SK-N-SH (cell line): ENCODE results near the gene SLC25A27. TPM values are rescaled to one million over a fixed set of nuclear protein-coding genes. Genes with fewer than 3 reads are reported as not detected.

ENCODE experiments used
- CTCF ChIA-PET: fragments of 300-600, 350-600 bp; formaldehyde crosslinking; extraction: SDS; loops from one replicate; lab custom pipeline; 2021; lab: Yijun Ruan, JAX
- POLR2A ChIA-PET: fragments of 350-600 bp; sonication (Branson Sonifier 250); formaldehyde crosslinking; extraction: SDS; loops from one replicate; lab custom pipeline; 2020; ENCODE audit warnings: antibody characterized with exemption, inconsistent platforms; lab: Yijun Ruan, JAX
- DNase-seq: peaks from one replicate; pipeline ENCODE4 v3.0.0; 2012
- H2AFZ ChIP-seq: fragments of 200-600 bp; sonication (generic); 2 replicates; pipeline ENCODE4 v1.8.1; 2016; ENCODE audit warnings: antibody characterized with exemption, mild to moderate bottlenecking, low read depth
- H3F3A ChIP-seq: fragments of 200-600 bp; sonication (generic); replicated peaks from 2 replicates; pipeline ENCODE3; 2016; ENCODE audit warnings: antibody characterized with exemption, mild to moderate bottlenecking; ENCODE audit not compliant: insufficient read depth
- H3K27ac ChIP-seq, 2 experiments: fragments of 200-500 bp in 1 of 2; fragments of 200-600 bp in 1 of 2; sonication (Bioruptor generic) in 1 of 2; sonication (generic), shearing (Covaris generic) in 1 of 2; 2 replicates each; pipeline versions ENCODE4 v1.5.1 to v1.6.1; 2014 to 2016; ENCODE audit warnings: low read depth in 2 of 2, inconsistent platforms in 1 of 2, low read length in 1 of 2, mild to moderate bottlenecking in 1 of 2, mixed read lengths in 1 of 2
- H3K27me3 ChIP-seq: fragments of 200-600 bp; sonication (generic), shearing (Covaris generic); 2 replicates; pipeline ENCODE4 v1.6.1; 2016; ENCODE audit warnings: mixed run types; ENCODE audit not compliant: insufficient read depth
- H3K36me3 ChIP-seq, 2 experiments: fragments of 200-500 bp in 1 of 2; fragments of 200-600 bp in 1 of 2; sonication (Bioruptor generic) in 1 of 2; sonication (generic) in 1 of 2; replicated peaks in 1 of 2; 2 replicates each; pipeline versions ENCODE3 to v1.5.1; 2014 to 2016; ENCODE audit warnings: low read length in 1 of 2, mild to moderate bottlenecking in 1 of 2; ENCODE audit not compliant: insufficient read depth in 2 of 2, control insufficient read depth in 1 of 2
- H3K4me1 ChIP-seq, 2 experiments: fragments of 200-500 bp in 1 of 2; fragments of 200-600 bp in 1 of 2; sonication (Bioruptor generic) in 1 of 2; sonication (generic), shearing (Covaris generic) in 1 of 2; 2 replicates each; pipeline versions ENCODE4 v1.5.1 to v1.6.1; 2014 to 2016; ENCODE audit warnings: low read depth in 1 of 2, low read length in 1 of 2, mixed run types in 1 of 2; ENCODE audit not compliant: insufficient read depth in 2 of 2, control insufficient read depth in 1 of 2
- H3K4me2 ChIP-seq: fragments of 200-600 bp; sonication (generic), shearing (Covaris generic); 2 replicates; pipeline ENCODE4 v1.6.1; 2017; ENCODE audit warnings: mixed run types
- H3K4me3 ChIP-seq, 2 experiments: fragments of 200-500 bp in 1 of 2; fragments of 200-600 bp in 1 of 2; sonication (Bioruptor generic) in 1 of 2; sonication (generic), shearing (Covaris generic) in 1 of 2; 2 replicates each; pipeline versions ENCODE4 v1.5.1 to v1.8.1; 2014 to 2016; ENCODE audit warnings: low read depth in 2 of 2, inconsistent platforms in 1 of 2, low read length in 1 of 2, mild to moderate bottlenecking in 1 of 2, mixed read lengths in 1 of 2, moderate library complexity in 1 of 2
- H3K79me2 ChIP-seq: fragments of 200-600 bp; sonication (generic); 2 replicates; pipeline ENCODE4 v1.8.1; 2017; ENCODE audit warnings: mild to moderate bottlenecking; ENCODE audit not compliant: insufficient read depth
- H3K9ac ChIP-seq: fragments of 200-600 bp; sonication (generic); 2 replicates; pipeline ENCODE4 v1.6.1; 2017; ENCODE audit warnings: mixed run types
- H3K9me2 ChIP-seq: fragments of 200-600 bp; sonication (generic); 2 replicates; pipeline ENCODE4 v1.6.1; 2017; ENCODE audit warnings: mixed run types
- H3K9me3 ChIP-seq: fragments of 200-600 bp; sonication (generic); 2 replicates; pipeline ENCODE4 v1.6.1; 2017; ENCODE audit warnings: mixed run types, mild to moderate bottlenecking, moderate library complexity
- H4K20me1 ChIP-seq: fragments of 200-600 bp; sonication (generic); 2 replicates; pipeline ENCODE4 v1.6.1; 2017; ENCODE audit warnings: mild to moderate bottlenecking, mixed run types; ENCODE audit not compliant: insufficient read depth
- CHD2 ChIP-seq: fragments of 150-350 bp; IDR thresholded peaks from 2 replicates; pipeline ENCODE4 v1.6.1; 2018; ENCODE audit warnings: low read length; ENCODE audit not compliant: partially characterized antibody
- ELF1 ChIP-seq: IDR thresholded peaks from 2 replicates; pipeline ENCODE4 v1.4.0; 2012
- EP300 ChIP-seq, 2 experiments: IDR thresholded peaks; 2 replicates each; pipeline versions ENCODE4 v1.4.0 to v1.6.1; 2012; ENCODE audit warnings: borderline replicate concordance in 1 of 2, low read depth in 1 of 2, low read length in 1 of 2
- FOSL2 ChIP-seq: IDR thresholded peaks from 2 replicates; pipeline ENCODE4 v1.4.0; 2012; ENCODE audit warnings: low read depth, mild to moderate bottlenecking, moderate library complexity, borderline replicate concordance
- GABPA ChIP-seq: IDR thresholded peaks from 2 replicates; pipeline ENCODE4 v1.4.0; 2012; ENCODE audit warnings: low read depth, mild to moderate bottlenecking
- GATA2 ChIP-seq: sonication (generic); formaldehyde crosslinking; IDR thresholded peaks from 2 replicates; pipeline ENCODE4 v1.5.0; 2020; ENCODE audit warnings: mild to moderate bottlenecking, missing genetic modification reagents
- IRF3 ChIP-seq: fragments of 150-350 bp; IDR thresholded peaks from 2 replicates; pipeline ENCODE4 v1.6.1; 2016; ENCODE audit warnings: mild to moderate bottlenecking, low read depth, low read length
- MAX ChIP-seq: IDR thresholded peaks from 2 replicates; pipeline ENCODE4 v1.4.0; 2012; ENCODE audit warnings: low read depth
- MEF2A ChIP-seq: IDR thresholded peaks from 2 replicates; pipeline ENCODE4 v1.4.0; 2012; ENCODE audit warnings: low read depth, borderline replicate concordance
- NRF1 ChIP-seq: IDR thresholded peaks from 2 replicates; pipeline ENCODE4 v1.6.1; 2012; ENCODE audit warnings: low read depth, mild to moderate bottlenecking, low read length
- RFX5 ChIP-seq: IDR thresholded peaks from 2 replicates; pipeline ENCODE4 v1.6.1; 2012; ENCODE audit warnings: mild to moderate bottlenecking, improper control_type of control experiment, low read length
- SIN3A ChIP-seq: IDR thresholded peaks from 2 replicates; pipeline ENCODE4 v1.6.1; 2012; ENCODE audit warnings: low read depth, mild to moderate bottlenecking, low read length, moderate library complexity, borderline replicate concordance
- TEAD4 ChIP-seq: IDR thresholded peaks from 2 replicates; pipeline ENCODE4 v1.4.0; 2012; ENCODE audit warnings: mild to moderate bottlenecking, borderline replicate concordance; ENCODE audit not compliant: insufficient read depth
- ZBTB33 ChIP-seq: IDR thresholded peaks from 2 replicates; pipeline ENCODE4 v1.4.0; 2012; ENCODE audit warnings: low read depth, borderline replicate concordance
- WGBS: methylation state at CpG from one replicate; pipeline ENCODE4 v1.1.6; 2017; ENCODE audit warnings: low lambda C conversion rate; 5-methylcytosine and 5-hydroxymethylcytosine counted together
- polyA plus RNA-seq, 3 experiments: library from polyadenylated mRNA; depleted of rRNA; stranded (reverse); fragments of >200 nt; gene quantifications; 2 replicates each; pipeline ENCODE4 v1.2.3, GENCODE V29; 2012

SLC25A27 gene
- polyA plus RNA-seq, 1 of the 3 experiments (the other 2 are of a cell fraction) = 0.66 TPM

GRCh38 chr6:46687619-46688097 lies 34.9 kb downstream of the SLC25A27 start, which contains the start of gene TDRD6:
Gene TDRD6 (plus strand): TSS chr6:46687885. CDS start chr6:46688129, 244 bp downstream.
- Histone ChIP-seq H3K27me3 (no peaks in the 10 kb centered on the region), H3K4me3 (no peak within 1 kb of the TSS), H3K4me2 (no peak within 1 kb of the TSS), H4K20me1 (no peaks in the 10 kb centered on the region), H3K36me3 (no peaks in the 10 kb centered on the region), H3K79me2 (no peaks in the 10 kb centered on the region), H3K27ac (no peak within 1 kb of the TSS), H2AFZ (no peak within 1 kb of the TSS), H3K9ac (no peak within 1 kb of the TSS), H3F3A (no peaks in the 10 kb centered on the region), H3K4me1 (no peaks in the 10 kb centered on the region), H3K9me2 (no peaks in the 10 kb centered on the region), H3K9me3 (no peaks in the 10 kb centered on the region)
- ChIA-PET CTCF (interaction anchor here (1.0 kb wide), 1 partner anchor 17 kb away, joined by 3 read pairs; no protein-coding TSS in a partner anchor), POLR2A (no interaction called here)
- 74% methylated on average over 29 of the region's 41 CpGs for WGBS
- DNase-seq = peak; percentile 12
- no peak for TF ChIP-seq MAX
- TF ChIP-seq EP300 (IDR thresholded peaks at IDR 0.05; ENCODE audit: borderline replicate concordance in 1 of 2, low read depth in 1 of 2, low read length in 1 of 2) = no peak
- TF ChIP-seq GABPA = no peak
- no peak for TF ChIP-seq ELF1
- TF ChIP-seq IRF3 = no peak
- TF ChIP-seq GATA2 (CRISPR knock-in tag) = no peak
- no peak for TF ChIP-seq FOSL2
- TF ChIP-seq RFX5 = no peak
- TF ChIP-seq MEF2A = no peak

GRCh38 chr6:46688117-46688965 lies 35.6 kb downstream of the SLC25A27 start:
- Histone ChIP-seq H3K79me2 (no peaks in the 10 kb centered on the region), H4K20me1 (no peaks in the 10 kb centered on the region), H3F3A (no peaks in the 10 kb centered on the region), H3K9me3 (no peaks in the 10 kb centered on the region), H3K4me2 (no peak overlapping the region), H3K4me3 (no peak overlapping the region), H3K4me1 (no peaks in the 10 kb centered on the region), H3K9ac (no peak overlapping the region), H3K27me3 (no peaks in the 10 kb centered on the region), H3K36me3 (no peaks in the 10 kb centered on the region)
- 84% methylated on average over 17 of the region's 85 CpGs for WGBS
- ChIA-PET CTCF (interaction anchor here (0.9 kb wide), 1 partner anchor 10 kb away, joined by 3 read pairs; no protein-coding TSS in a partner anchor), POLR2A (no interaction called here)
- DNase-seq = peak; percentile 19
- no peak for TF ChIP-seq CHD2
- TF ChIP-seq ELF1 = no peak
- TF ChIP-seq GATA2 (CRISPR knock-in tag) = no peak
- no peak for TF ChIP-seq SIN3A
- no peak for TF ChIP-seq NRF1
- TF ChIP-seq MAX = no peak
- TF ChIP-seq TEAD4 = no peak
- TF ChIP-seq ZBTB33 = no peak
- TF ChIP-seq, all 33 proteins: peak for 0
- H2AFZ ChIP-seq = no peak overlapping the region
- no peaks in the 10 kb centered on the region for H3K9me2 ChIP-seq
- H3K27ac ChIP-seq = no peak overlapping the region
